NCI-H2107 treated with DMSO at 0.1 percent for 48 hours (cell line): Measurements from ENCODE around the gene SLC43A1.
A peak's percentile ranks its signal among the peaks of the same experiment; 100 is the strongest.

Experiments
- DNase-seq: peaks from one replicate; lab custom pipeline; 2025; ENCODE audit not compliant: unreplicated experiment; lab: John Stamatoyannopoulos, UW

SLC43A1 gene

DNA sequence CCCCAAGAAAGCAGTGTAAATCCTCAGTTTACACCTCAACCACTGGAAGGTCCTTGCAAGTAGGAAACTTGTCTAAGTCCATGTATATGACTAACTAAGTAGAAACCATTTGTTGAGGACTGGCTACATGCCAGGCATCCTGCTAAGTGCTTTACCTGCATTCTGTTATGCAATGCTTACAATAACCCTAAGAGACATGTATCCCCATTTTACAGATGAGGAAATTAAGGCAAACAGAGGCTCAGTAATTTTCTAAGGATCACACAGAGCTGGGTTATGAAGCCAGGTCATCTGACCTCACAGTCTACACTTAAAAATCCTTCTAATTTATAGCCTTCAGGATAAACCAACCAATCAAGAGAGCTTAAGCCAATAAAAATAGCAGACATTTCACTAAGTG lies 13.5 kb upstream of the SLC43A1 start:
- DNase-seq = no peak

DNA sequence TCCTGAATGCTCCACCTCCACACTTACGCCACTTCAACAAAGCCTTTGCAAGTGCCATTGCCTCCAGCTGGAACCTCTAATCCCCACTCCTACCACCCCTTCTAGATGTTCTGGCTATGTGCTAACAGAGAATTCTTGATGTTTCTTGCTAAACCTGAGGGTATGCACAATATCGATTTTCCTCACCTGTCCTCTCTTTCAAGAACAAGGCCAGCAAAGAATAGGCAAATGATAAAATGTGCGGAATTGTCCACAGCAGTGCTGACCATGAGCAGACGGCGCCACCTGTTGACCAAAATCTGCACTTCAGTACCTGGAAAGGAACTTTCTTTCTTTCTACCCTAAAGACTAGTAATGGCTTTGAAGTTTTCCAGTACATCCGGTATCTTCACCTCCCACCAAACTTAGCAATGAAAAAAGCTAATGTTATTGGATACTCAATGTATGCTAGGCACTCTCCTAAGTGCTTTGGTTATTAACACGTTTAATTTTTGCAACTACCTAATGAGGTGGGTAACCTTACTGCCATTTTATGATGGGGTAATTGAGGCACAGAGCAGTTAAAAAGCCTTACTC lies 11.6 kb upstream of the SLC43A1 start:
- peak; percentile 73 for DNase-seq

DNA sequence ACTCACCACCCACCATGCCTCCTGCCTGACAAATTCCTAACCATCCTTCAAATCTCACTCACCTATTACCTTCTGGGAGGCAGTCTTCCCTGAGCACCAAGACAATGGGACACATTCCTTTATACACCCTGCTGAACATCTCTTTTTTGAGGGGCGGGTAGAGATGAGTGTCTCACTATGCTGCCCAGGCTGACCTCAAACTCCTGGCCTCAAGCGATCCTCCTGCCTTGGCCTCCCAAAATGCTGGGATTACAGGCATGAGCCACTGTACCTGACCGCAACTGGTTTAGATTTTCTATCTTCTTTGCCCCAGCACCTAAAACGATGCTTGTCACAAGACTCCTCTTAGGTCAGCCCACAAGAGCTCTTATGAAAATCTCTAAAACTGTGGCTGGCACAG lies 7.9 kb upstream of the SLC43A1 start:
- no peak for DNase-seq

DNA sequence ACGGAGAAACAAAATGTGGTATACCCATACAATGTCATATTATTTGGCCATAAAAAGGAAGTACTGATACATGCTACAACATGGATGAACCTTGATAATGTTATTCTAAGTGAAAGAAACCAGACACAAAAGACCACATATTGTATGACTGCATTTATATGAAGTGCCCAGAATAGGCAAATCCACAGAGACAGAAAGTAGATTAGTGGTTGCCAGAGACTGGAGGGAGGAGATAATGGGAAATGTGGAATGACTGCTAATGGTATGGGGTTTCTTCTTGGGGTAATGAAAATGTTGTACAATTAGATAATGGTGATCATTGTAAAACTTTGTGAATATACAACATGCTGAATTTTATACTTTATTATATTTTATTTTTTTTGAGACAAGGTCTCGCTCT lies 5.6 kb upstream of the SLC43A1 start:
- no peak for DNase-seq

DNA sequence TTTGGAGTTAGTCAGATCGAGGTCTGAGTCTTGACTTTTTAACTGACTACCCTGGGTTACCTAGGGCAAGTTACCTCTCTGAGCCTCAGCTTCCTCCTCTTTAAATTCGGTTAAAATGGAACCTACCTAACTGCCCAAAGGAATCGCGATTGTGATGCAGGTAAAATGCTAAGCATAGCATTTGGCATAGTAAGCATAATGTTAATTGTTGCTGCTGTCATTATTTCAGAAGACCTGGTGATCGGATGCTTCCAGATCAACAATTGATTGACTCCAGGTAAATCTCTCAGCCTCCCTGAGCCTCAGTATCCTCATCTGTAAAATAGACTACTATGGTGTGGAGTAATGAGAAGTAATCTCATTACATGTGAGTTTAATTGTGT lies 550 bp upstream of the SLC43A1 start:
- no peak for DNase-seq

DNA sequence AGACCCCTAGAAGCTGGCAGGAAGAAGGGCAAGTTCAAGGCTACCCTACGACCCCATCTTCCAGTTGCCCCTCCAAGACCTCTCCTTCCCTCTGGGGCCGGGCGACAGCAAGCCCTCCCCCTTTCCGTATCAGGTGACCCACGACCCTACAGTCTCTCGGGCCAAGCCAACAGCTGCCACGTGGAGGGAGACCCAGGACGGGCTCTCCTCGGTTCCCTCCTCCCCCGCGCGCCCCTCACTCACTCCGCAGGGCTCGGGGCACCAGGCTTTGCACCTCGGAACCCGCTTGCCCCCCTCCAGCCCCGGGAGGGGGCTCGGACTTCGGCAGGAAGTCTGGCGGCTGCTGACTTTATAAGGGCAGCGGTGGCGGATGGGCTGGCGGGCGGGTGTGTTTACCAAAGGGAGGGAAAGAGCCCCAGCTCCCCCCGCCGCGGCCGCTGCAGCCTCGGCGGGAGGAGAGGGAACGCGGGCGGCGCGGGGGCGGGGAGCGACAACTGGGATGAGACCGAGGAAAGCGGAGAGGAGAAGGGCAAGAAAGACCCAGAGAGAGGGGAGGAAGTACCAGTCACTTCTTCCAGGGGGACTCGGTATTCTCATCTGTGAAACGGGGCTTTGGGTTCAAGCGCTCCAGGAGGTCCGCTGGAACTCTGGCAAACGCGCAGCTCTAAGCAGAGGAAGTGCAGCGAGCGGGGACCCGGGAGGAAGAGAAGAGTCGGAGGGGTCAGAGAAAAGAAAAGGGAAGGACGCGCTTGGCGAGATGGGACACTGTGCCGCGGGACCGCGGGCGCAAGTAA lies 767 bp downstream of the SLC43A1 start:
- DNase-seq = no peak

DNA sequence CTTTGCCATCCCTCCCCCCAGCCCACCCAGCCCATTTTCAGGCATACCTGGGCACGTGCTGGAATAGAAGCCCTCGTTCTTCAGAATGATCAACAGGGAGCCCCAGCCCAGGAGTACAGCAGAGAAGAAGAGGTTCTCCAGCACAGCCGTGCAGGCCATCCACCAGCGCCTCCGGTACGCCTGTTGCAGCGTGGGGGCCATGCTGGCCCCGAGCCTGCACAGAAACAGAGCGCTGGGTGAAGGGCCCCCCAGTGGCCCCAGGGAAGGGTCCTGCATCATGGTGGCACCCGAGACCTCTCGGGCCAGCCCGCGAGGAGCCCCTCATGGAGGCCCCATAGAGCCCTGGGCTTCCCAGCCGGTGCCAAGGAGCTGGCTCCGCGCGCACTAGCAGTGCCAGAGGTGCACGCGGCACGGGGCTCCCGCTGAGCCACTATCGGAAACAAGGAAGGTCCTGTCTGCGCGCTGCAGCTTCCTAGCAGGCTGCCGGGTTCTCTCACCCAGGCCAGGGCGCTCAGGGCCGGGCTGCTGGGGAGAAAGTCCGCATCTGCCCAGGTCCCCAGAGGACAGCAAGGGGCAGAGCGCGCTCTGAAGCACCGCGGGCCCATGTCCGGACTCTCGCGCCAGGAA lies 1.5 kb downstream of the SLC43A1 start:
- peak; percentile 20 for DNase-seq

DNA sequence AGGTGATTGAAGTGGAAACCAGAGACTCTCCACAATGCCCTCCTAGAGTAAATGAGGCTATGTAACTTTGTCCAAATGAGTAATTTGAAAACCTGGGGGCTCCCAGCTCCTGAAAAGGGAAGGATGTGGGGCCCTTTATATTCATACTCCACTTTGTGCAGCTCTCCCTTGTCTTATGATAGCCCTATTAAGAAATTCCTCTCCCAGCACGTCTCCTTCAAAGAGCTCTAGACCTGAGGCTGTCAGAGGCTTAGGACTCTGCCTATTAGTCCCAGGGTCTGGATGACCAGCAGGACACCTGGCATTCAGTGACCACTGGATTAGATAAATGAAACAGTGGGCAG lies 2.1 kb downstream of the SLC43A1 start:
- DNase-seq = no peak

DNA sequence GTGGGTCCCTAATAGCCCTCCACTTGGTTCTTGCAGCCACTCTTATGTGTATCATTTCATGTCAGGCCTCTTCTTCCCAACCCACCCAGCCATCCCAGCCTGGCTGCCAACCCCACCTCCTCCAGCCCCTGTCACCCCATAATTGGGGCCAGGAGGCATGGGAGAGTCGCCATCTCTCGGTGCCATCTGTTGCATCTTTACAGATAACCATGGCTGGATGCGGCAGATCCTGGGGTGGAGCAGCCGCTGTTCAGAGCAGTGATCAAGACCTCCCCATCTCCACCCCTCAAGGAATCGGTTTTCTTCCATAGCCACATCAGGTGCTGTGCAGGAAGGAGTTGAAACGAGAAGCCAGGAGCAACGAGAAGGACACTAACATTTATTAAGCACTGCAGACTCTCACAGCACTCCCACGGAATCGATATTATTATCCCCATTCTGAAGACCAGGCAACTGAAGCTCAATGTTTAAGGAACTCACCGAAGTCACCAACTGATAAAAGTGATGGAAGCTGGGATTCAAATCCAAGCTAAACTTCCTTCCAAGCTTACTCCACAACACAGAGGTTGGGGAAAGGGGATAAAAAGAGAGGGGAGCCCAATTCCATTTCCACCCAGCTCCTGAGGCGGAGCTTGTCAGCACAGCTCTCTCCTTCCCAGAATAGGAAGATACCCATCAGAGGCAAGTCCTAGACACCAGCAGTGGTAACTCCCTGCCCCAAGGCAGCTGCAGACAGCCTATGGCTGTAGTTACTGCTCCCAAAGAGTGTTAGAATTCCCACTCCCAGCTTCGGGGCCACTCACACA lies 2.7 kb downstream of the SLC43A1 start:
- DNase-seq = no peak

DNA sequence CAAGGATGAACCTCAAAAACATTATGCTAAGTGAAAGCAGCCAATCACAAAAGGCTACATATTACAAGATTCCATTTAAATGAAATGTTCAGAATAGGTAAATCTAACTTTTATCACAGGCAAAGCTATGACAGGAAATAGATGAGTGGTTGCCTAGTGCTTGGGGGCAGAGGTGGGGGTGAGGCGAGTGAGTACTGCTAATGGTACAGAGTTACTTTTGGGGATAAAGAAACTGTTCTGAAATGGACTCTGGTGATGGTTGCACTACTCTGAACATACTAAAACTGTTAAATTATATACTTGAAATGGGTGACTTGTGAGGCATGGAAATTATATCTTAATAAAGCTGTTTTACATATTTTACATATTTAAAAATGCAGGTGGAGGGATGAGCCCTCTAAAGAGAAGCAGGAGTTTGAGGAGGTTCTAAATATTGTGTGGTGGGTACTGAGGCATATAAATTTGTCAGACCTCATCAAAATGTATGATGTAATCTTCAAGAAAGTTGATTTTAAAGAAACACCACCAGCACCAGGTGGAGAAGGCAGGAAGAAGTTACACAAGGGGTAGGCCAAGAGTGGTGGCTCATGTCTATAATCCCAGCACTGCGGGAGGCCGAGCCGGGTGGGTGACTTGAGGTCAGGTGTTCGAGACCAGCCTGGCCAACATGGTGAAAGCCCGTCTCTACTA lies 3.6 kb downstream of the SLC43A1 start:
- no peak for DNase-seq

DNA sequence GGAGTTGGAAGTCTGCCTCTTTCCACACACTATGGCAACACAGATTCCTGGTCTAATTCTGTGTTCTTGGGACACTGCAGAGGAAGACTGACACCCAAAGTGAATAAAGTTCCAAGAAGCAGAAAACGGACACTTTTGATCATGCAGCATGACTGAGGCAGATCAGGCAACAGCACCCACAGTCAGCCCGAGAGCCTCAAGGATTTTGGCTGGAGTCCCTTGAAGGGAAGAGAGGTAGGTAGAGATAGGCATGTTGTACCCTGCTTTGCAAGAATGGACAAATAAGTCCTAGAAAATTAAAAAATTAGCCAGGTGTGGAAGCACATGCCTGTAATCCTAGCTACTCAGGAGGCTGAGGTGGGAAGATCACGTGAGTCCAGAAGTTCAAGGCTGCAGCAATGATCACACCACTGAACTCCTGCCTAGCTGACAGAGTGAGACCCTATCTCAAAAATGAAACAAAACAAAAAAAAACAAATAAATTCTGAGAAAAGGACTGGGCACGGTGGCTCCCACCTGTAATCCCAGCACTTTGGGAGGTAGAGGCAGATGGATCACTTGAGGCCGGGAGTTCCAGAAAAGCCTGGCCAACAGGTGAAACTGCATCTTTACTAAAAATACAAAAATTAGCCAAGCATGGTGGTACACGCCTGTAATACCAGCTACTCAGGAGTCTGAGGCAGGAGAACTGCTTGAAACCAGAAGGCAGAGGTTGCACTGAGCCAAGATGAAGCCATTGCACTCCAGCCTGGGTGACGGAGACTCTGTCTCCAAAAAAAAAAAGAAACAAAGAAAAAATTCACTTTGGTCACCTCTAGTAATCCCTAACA lies 6.9 kb downstream of the SLC43A1 start:
- no peak for DNase-seq

DNA sequence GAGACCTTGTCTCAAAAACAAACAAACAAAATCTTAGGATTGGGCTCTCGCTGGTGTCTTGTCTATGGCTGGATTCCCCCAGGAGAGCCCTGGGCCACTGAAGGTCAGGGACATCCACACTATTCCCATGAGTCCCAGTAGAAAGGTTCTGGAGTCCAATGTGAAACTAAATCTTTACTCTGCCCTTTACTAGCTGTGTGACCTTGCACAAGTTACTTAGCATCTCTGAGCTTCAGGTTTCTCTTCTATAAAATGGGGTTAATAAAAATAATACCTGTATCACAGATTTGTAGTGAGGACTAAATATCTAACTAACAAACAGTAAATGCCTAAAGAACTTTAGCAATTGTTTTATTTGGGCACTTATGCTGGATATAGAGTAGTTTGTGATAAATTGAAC lies 9.0 kb downstream of the SLC43A1 start:
- no peak for DNase-seq

DNA sequence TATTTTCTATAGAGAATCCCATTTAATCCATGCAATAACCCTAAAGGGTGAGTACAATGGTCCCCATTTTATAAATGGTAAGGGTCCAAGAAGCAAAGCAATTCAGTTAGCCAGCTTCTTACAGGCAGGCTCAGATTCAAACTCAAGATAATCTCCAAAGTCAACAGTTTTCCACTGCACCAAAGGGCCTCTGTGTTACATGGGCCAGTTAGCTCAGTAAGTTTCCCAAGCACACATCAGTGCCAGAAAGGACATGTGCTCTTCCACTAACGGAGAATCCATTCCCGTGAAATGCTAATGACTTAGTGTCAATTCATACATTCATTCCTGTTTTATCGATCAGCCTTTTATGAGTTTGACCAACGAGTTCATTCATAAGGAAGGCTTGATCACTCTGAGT lies 11.0 kb downstream of the SLC43A1 start:
- DNase-seq = no peak

DNA sequence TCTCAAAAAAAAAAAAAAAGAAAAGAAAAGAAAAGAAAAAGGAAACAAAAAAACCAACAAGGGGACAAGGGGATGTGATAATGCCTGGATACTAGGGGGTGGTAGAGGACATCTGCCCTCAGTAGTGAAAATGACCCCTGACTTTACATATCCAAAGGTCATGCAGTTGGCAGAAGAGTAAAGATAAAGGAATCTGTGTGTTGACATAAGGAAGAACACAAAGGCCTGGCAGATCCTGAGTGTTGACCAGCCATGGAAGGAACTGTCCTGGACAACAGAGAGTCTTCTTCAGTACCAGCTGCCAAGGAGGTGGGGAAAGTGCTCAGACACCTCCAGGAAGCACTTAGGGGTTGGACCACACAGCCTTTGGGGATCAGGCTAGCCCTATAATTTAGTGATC lies 12.6 kb downstream of the SLC43A1 start:
- no peak for DNase-seq

DNA sequence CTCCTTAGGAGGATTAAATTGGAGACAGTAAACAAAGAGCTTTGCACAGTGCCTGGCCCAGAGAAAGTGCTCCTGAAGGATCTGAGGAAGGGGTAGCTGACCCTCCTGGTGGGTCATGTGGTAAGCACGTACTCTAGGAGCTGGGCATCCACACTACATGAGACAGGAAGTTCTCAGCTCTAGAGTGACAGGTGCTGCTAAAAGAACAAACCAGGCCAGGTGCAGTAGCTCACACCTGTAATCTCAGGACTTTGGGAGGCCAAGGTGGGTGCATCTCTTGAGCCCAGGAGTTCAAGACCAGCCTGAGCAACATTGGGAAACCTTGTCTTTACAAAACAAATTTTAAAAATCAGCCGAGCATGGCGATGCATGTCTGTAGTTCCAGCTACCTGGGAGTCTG lies 13.1 kb downstream of the SLC43A1 start:
- DNase-seq = no peak

DNA sequence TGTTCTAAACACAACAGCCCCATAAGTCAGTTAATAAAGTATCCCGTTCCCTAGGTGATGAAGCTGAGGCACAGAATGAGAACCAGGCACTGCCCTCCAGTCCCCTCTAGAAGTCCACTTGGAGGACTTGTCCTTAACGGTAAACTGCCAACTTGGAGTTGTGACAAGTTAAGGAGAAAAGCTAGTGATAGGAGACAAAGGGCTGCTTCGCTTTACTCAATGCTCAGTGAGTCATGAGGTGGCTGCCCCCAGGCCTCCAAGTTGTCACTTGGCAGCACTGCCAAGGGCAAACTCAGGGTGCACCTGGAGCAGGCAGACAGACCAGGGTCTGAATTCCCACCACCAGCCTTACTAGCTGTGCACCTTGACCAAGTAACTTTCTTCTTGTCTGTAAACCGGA lies 13.5 kb downstream of the SLC43A1 start:
- DNase-seq = no peak

DNA sequence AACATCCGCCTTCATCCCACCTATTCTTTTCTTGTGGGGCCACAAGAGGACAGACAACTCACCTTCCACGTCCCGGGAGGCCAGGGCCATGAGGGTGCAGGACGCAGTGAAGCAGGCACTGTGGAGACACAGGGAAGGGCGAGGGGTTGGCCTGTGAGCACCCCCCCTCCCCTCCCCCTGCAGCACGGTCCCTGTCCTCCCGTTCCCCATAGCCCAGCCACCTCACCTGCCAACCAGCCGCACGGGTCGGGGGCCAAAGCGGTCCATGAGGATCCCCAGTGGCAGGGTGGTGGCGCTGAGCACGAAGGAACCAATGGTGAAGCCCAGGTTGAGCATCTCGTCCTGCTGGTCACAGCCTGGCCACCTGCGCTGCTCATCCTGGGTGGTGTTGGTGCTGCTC lies 14.6 kb downstream of the SLC43A1 start:
- no peak for DNase-seq

DNA sequence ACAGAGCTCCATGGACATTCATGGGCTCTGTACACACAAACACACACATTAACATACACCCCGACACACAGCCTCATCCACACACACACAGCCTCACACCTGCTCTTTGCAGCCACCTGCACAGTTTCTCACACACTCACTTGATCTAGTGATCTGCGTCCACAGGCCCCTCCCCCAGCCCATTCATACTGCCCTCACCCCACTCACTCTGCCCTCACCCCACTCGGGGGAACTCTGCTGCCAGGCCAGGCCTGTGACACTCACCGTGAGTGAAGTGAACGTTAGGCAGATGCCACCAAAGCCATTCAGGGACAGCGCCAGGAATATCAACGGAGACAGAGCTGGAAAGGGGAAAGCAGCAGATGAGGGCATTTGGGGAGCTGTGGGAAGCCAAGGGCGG lies 15.0 kb downstream of the SLC43A1 start:
- DNase-seq = peak; percentile 34

DNA sequence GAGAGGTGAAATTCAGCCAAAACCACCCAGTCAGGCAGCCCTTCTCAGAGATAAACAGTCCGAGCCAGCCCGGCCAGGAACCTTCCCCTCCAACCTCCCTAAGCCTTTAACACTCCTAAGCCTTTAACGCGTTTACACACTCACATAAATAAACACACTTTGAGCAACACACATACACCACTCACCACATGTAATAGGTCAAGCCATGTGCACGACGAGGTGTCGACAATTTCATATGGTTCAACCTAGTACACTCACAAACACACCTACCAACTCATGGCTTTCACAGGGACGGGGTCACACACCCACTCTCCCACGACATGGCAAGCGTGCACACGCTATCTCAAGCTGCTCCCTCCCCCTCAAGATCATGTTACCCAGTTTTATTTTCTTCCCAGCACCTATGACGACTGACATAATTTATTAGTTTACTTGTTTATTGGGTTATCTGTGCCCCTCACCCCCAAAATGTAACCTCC lies 15.5 kb downstream of the SLC43A1 start:
- DNase-seq = no peak

DNA sequence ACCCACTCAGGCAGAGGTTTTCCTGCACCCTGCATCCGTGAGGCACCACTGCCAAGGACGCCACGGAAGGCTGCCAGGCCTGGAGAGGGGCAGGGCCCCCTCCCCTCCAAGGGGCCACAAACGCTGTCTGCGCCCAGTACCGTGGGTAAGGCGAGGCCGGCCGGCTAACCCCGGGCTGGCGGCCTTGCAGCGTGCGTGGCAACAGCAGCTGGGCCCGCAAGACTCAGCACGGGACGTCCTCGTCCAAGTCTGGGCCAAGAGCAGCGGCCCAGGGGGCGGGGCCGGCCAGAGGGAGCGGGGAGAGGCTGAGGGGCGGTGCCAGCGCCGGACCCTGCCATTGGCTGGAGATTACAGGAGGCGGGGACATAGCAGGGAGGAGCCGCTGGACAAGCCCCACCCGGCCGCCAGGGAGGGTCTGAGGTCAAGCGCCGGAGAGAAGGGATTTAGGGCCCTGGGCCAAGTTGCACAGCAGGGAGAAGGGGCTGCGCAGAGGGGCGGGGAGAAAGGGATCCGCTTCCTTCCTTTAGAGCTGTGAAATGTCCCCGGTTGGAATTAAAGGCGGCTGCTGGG lies 16.0 kb downstream of the SLC43A1 start:
- no peak for DNase-seq
